ENCODE data around the gene XXYLT1. TPM values are rescaled to one million over a fixed set of nuclear protein-coding genes. Genes with fewer than 3 reads are reported as not detected.
"Not testable (repeated sequence)": the region's sequence is repeated elsewhere in the genome, so short reads cannot be mapped to it uniquely, and the experiment has no call there.

XXYLT1 gene
- total RNA-seq, 1 donor from 2014 or later: 2.7 TPM

- DNase-seq (ENCODE audit: missing footprints) (peak; percentile 65), ATAC-seq (no peak)
- intact Hi-C loops (cut with DNase I): loop anchor here (5.0 kb wide), 1 partner anchor 35 kb away; no protein-coding TSS in a partner anchor
These were observed 209.0 kb downstream of the XXYLT1 start for GRCh38 chr3:195061756-195062655.

- intact Hi-C loops (cut with DNase I): loop anchor here (5.0 kb wide), 1 partner anchor 37 kb away; no protein-coding TSS in a partner anchor
- DNase-seq (ENCODE audit: missing footprints): no peak
- peak; percentile 42 for ATAC-seq
These were observed 210.2 kb downstream of the XXYLT1 start for GRCh38 chr3:195060531-195061291.

GRCh38 chr3:195060217-195060481 lies 210.8 kb downstream of the XXYLT1 start:
- ATAC-seq (no peak), DNase-seq (ENCODE audit: missing footprints) (no peak)
- intact Hi-C loops (cut with DNase I): loop anchor here (5.0 kb wide), 1 partner anchor 37 kb away; no protein-coding TSS in a partner anchor

GRCh38 chr3:195059471-195060216 lies 211.3 kb downstream of the XXYLT1 start:
- ATAC-seq (no peak), DNase-seq (ENCODE audit: missing footprints) (no peak)
- intact Hi-C loops (cut with DNase I): loop anchor here (5.0 kb wide), 1 partner anchor 38 kb away; no protein-coding TSS in a partner anchor

- no peak for ATAC-seq
These were observed 212.0 kb downstream of the XXYLT1 start for GRCh38 chr3:195059006-195059350.

GRCh38 chr3:195058336-195059005 lies 212.5 kb downstream of the XXYLT1 start:
- ATAC-seq: no peak
- DNase-seq (ENCODE audit: missing footprints): no peak

More at GRCh38 chr3:195059006-195059350, 212.0 kb downstream of the XXYLT1 start:
- intact Hi-C loops (cut with DNase I): no loop called here
- DNase-seq (ENCODE audit: missing footprints): no peak

GRCh38 chr3:195057716-195058115 lies 213.2 kb downstream of the XXYLT1 start:
- no peak for DNase-seq (ENCODE audit: missing footprints)

More at GRCh38 chr3:195058336-195059005, 212.5 kb downstream of the XXYLT1 start:
- intact Hi-C loops (cut with DNase I): no loop called here

GRCh38 chr3:195056506-195056905 lies 214.5 kb downstream of the XXYLT1 start:
- intact Hi-C loops (cut with DNase I): no loop called here
- ATAC-seq (no peak), DNase-seq (ENCODE audit: missing footprints) (no peak)

More at GRCh38 chr3:195057716-195058115, 213.2 kb downstream of the XXYLT1 start:
- ATAC-seq: no peak
- intact Hi-C loops (cut with DNase I): no loop called here

- intact Hi-C loops (cut with DNase I): no loop called here
- DNase-seq (ENCODE audit: missing footprints): no peak
- no peak for ATAC-seq
These were observed 216.6 kb downstream of the XXYLT1 start for GRCh38 chr3:195054311-195054710.

GRCh38 chr3:195052939-195053338 lies 218.0 kb downstream of the XXYLT1 start:
- no peak for ATAC-seq
- intact Hi-C loops (cut with DNase I): no loop called here
- no peak for DNase-seq (ENCODE audit: missing footprints)

- intact Hi-C loops (cut with DNase I); DNase-seq (ENCODE audit: missing footprints); ATAC-seq: not testable (repeated sequence)
These were observed 220.7 kb downstream of the XXYLT1 start for GRCh38 chr3:195050296-195050695.

- DNase-seq (ENCODE audit: missing footprints) (no peak), ATAC-seq (no peak)
- intact Hi-C loops (cut with DNase I): no loop called here
These were observed 222.7 kb downstream of the XXYLT1 start for GRCh38 chr3:195048059-195048905.

- intact Hi-C loops (cut with DNase I): no loop called here
- ATAC-seq (no peak), DNase-seq (ENCODE audit: missing footprints) (no peak)
These were observed 223.4 kb downstream of the XXYLT1 start for GRCh38 chr3:195047536-195047935.

- ATAC-seq (no peak), DNase-seq (ENCODE audit: missing footprints) (no peak)
- intact Hi-C loops (cut with DNase I): no loop called here
These were observed 224.5 kb downstream of the XXYLT1 start for GRCh38 chr3:195046441-195046840.

GRCh38 chr3:195045481-195046210 lies 225.3 kb downstream of the XXYLT1 start:
- intact Hi-C loops (cut with DNase I): no loop called here
- ATAC-seq: no peak
- no peak for DNase-seq (ENCODE audit: missing footprints)

GRCh38 chr3:195044411-195044810 lies 226.5 kb downstream of the XXYLT1 start:
- intact Hi-C loops (cut with DNase I): no loop called here

More at GRCh38 chr3:195044411-195044810, 226.5 kb downstream of the XXYLT1 start:
- ATAC-seq: no peak
- no peak for DNase-seq (ENCODE audit: missing footprints)
